DOHH2 (cell line): Measurements from ENCODE around the gene TECRL.

Source experiments
- EZH2phosphoT487 ChIP-seq: fragments of 200-600 bp; sonication (generic); IDR thresholded peaks from 2 replicates; pipeline ENCODE4 v1.6.1; 2017; ENCODE audit warnings: borderline replicate concordance, mild to moderate bottlenecking, antibody characterized with exemption, low read length, moderate library complexity, mixed read lengths
- TF ChIP-seq, protein P1 (sequence below): fragments of 200-600 bp; sonication (generic); IDR thresholded peaks from one replicate; pipeline ENCODE4 v1.5.1; 2014; ENCODE audit warnings: antibody characterized with exemption, mild to moderate bottlenecking, low read depth, low read length; ENCODE audit not compliant: poor library complexity, severe bottlenecking

- TF ChIP-seq, protein P1, sequence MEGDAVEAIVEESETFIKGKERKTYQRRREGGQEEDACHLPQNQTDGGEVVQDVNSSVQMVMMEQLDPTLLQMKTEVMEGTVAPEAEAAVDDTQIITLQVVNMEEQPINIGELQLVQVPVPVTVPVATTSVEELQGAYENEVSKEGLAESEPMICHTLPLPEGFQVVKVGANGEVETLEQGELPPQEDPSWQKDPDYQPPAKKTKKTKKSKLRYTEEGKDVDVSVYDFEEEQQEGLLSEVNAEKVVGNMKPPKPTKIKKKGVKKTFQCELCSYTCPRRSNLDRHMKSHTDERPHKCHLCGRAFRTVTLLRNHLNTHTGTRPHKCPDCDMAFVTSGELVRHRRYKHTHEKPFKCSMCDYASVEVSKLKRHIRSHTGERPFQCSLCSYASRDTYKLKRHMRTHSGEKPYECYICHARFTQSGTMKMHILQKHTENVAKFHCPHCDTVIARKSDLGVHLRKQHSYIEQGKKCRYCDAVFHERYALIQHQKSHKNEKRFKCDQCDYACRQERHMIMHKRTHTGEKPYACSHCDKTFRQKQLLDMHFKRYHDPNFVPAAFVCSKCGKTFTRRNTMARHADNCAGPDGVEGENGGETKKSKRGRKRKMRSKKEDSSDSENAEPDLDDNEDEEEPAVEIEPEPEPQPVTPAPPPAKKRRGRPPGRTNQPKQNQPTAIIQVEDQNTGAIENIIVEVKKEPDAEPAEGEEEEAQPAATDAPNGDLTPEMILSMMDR = no peak
- no peak for TF ChIP-seq EZH2phosphoT487
Measured at GRCh38 chr4:64326507-64326906, 82.7 kb downstream of the TECRL start.
